Transverse colon (tissue), 3 donors: ENCODE data around the gene ROBO1.

Source experiments
- POLR2A ChIP-seq: fragments of 450-650 bp; IDR thresholded peaks from one replicate; pipeline ENCODE4 v1.6.1; 2016; ENCODE audit warnings: antibody characterized with exemption, mild to moderate bottlenecking, moderate library complexity
- TF ChIP-seq, protein P1 (sequence below), 5 experiments: fragments of 200-600 bp in 3 of 5; fragments of 450-650 bp in 2 of 5; sonication (generic) in 3 of 5; IDR thresholded peaks; 1 replicate in 2 of 5; 2 replicates in 3 of 5; pipeline ENCODE4 v1.5.1; 2016 to 2017; ENCODE audit warnings: antibody characterized with exemption in 5 of 5, inconsistent platforms in 3 of 5, mild to moderate bottlenecking in 2 of 5, moderate library complexity in 1 of 5

DNA sequence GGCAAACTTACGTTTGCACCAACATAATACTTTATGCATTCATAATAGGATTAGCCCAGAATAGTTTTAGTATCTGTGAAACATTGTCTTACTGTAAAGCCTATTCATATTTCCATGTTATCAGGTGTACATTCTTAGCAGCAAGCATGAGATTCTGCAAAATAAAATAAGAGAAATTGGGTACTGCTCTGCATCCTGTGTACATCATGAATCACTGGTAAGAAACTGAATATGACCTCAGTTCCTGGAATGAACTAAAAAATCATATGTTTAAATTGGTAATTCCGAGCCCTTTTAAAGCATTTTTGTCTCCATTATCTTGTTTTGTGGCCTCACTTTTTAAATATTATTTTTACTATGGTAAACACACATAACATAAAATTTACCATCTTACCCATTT lies 605.1 kb downstream of the ROBO1 start:
- no peak for TF ChIP-seq POLR2A
- TF ChIP-seq, protein P1, sequence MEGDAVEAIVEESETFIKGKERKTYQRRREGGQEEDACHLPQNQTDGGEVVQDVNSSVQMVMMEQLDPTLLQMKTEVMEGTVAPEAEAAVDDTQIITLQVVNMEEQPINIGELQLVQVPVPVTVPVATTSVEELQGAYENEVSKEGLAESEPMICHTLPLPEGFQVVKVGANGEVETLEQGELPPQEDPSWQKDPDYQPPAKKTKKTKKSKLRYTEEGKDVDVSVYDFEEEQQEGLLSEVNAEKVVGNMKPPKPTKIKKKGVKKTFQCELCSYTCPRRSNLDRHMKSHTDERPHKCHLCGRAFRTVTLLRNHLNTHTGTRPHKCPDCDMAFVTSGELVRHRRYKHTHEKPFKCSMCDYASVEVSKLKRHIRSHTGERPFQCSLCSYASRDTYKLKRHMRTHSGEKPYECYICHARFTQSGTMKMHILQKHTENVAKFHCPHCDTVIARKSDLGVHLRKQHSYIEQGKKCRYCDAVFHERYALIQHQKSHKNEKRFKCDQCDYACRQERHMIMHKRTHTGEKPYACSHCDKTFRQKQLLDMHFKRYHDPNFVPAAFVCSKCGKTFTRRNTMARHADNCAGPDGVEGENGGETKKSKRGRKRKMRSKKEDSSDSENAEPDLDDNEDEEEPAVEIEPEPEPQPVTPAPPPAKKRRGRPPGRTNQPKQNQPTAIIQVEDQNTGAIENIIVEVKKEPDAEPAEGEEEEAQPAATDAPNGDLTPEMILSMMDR (IDR thresholded peaks at IDR 0.05) = no peak
